Posterior vena cava (tissue), 2 donors: ENCODE data around the gene CLASP2. TPM values are rescaled to one million over a fixed set of nuclear protein-coding genes. Genes with fewer than 3 reads are reported as not detected.

Experiments
- DNase-seq: peaks from one replicate; pipeline ENCODE4 v3.0.0-alpha.2; 2020; ENCODE audit warnings: low spot score
- intact Hi-C, 2 donors: fragments of 100-400 bp; cut with DNase I; formaldehyde crosslinking; loops; one replicate each; pipeline versions ENCODE4 v1.14.1 to v1.14.2; 2022 to 2023
- total RNA-seq, 2 donors: library from RNA; stranded (reverse); fragmentation: NEBNext Ultra II Directional; extraction: Animal tissue kit (Norgen Biotek cat#: 25700); gene quantifications; one replicate each; pipeline ENCODE4 v1.2.1, GENCODE V29; 2021
- donor health status: DM: yes; HTN: yes; CAD: no.
- donor health status: DM: yes; HTN: yes; CAD: no.

CLASP2 gene
- total RNA-seq, 2 donors from 2014 or later, result 75.3 to 145 TPM

- intact Hi-C loops, result no loop called here
- DNase-seq, result no peak
These were observed 139.5 kb downstream of the CLASP2 start for GRCh38 chr3:33578325-33579177.

GRCh38 chr3:33577588-33577987 lies 140.5 kb downstream of the CLASP2 start:
- intact Hi-C loops, result no loop called here
- no peak for DNase-seq

- intact Hi-C loops, result no loop called here
- no peak for DNase-seq
These were observed 140.9 kb downstream of the CLASP2 start for GRCh38 chr3:33577173-33577572.

GRCh38 chr3:33575311-33575710 lies 142.7 kb downstream of the CLASP2 start:
- DNase-seq, result no peak
- intact Hi-C loops, result no loop called here

GRCh38 chr3:33557829-33558228 lies 160.2 kb downstream of the CLASP2 start:
- no peak for DNase-seq
- intact Hi-C loops, result no loop called here

- intact Hi-C loops, result no loop called here
- DNase-seq, result no peak
These were observed 160.8 kb downstream of the CLASP2 start for GRCh38 chr3:33557279-33557678.

GRCh38 chr3:33547101-33547500 lies 171.0 kb downstream of the CLASP2 start:
- intact Hi-C loops, result no loop called here
- DNase-seq, result no peak

GRCh38 chr3:33544126-33544525 lies 173.9 kb downstream of the CLASP2 start:
- intact Hi-C loops, result no loop called here
- no peak for DNase-seq

GRCh38 chr3:33543601-33544000 lies 174.5 kb downstream of the CLASP2 start:
- no peak for DNase-seq
- intact Hi-C loops, result no loop called here

GRCh38 chr3:33541918-33542317 lies 176.1 kb downstream of the CLASP2 start:
- intact Hi-C loops, result no loop called here
- no peak for DNase-seq

GRCh38 chr3:33538678-33539339 lies 179.2 kb downstream of the CLASP2 start:
- no peak for DNase-seq
- intact Hi-C loops, result no loop called here

GRCh38 chr3:33537133-33537532 lies 180.9 kb downstream of the CLASP2 start:
- DNase-seq, result no peak
- intact Hi-C loops, result no loop called here

GRCh38 chr3:33526787-33527186 lies 191.3 kb downstream of the CLASP2 start:
- intact Hi-C loops, result no loop called here
- DNase-seq, result no peak

- intact Hi-C loops, result no loop called here
- DNase-seq, result no peak
These were observed 192.8 kb downstream of the CLASP2 start for GRCh38 chr3:33525232-33525631.

- no peak for DNase-seq
- intact Hi-C loops, result no loop called here
These were observed 194.9 kb downstream of the CLASP2 start for GRCh38 chr3:33523093-33523667.

GRCh38 chr3:33521736-33522135 lies 196.3 kb downstream of the CLASP2 start:
- intact Hi-C loops, result no loop called here
- no peak for DNase-seq

GRCh38 chr3:33513262-33513863 lies 204.7 kb downstream of the CLASP2 start:
- no peak for DNase-seq
- intact Hi-C loops, result no loop called here

GRCh38 chr3:33505027-33505426 lies 213.0 kb downstream of the CLASP2 start:
- DNase-seq, result no peak
- intact Hi-C loops, result no loop called here

- intact Hi-C loops, result no loop called here
- DNase-seq, result no peak
These were observed 221.6 kb downstream of the CLASP2 start for GRCh38 chr3:33496449-33496848.

- intact Hi-C loops, result no loop called here
- no peak for DNase-seq
These were observed 226.3 kb downstream of the CLASP2 start for GRCh38 chr3:33491721-33492120.
